ENCODE data around the gene GP1BB.

DNA sequence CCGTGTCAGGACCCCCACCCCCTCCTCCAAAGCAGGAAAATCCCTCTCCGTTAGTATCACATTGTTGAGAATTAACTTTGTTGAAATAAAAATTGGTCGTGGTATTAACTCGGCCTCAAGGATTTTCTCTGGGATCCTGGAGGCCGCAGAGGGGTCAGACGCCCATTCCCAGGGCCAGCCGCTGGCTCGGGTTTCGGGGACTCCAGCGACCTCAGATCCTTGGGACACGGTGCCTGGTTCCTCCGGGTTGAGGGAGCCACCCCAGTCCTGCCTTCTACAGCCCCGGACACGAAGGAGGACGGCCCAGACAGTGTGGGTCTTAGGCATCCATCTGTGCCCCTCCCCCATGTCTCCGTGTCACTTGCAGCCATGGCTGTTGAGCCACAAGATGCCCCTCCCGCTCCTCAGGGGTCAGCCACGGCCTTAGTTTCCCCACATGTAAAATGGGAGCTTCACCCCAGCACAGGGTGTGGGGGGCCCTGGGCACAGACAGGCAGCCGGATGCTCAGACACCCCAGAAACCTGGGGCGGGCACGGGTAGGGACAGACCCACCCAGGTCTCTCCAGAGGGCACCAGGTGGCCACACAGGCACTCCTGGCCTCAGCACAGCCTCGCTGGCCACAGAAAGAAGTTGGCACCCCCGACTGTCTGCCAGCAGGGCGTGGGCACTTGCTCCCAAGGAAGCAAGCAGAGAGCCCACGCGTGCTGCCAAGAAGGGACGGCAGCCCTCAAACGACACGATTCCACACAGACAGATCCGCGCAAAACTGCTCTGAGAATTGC, 15.5 kb downstream of the GP1BB start:
- TF ChIP-seq, protein P1, sequence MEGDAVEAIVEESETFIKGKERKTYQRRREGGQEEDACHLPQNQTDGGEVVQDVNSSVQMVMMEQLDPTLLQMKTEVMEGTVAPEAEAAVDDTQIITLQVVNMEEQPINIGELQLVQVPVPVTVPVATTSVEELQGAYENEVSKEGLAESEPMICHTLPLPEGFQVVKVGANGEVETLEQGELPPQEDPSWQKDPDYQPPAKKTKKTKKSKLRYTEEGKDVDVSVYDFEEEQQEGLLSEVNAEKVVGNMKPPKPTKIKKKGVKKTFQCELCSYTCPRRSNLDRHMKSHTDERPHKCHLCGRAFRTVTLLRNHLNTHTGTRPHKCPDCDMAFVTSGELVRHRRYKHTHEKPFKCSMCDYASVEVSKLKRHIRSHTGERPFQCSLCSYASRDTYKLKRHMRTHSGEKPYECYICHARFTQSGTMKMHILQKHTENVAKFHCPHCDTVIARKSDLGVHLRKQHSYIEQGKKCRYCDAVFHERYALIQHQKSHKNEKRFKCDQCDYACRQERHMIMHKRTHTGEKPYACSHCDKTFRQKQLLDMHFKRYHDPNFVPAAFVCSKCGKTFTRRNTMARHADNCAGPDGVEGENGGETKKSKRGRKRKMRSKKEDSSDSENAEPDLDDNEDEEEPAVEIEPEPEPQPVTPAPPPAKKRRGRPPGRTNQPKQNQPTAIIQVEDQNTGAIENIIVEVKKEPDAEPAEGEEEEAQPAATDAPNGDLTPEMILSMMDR (conservative IDR thresholded peaks at IDR 0.05) = no peak
- no peak for TF ChIP-seq ZFX (IDR thresholded peaks at IDR 0.05)
